Hepatocyte (in vitro differentiated cells): ENCODE results near the gene PNPLA2. TPM values are rescaled to one million over a fixed set of nuclear protein-coding genes. Genes with fewer than 3 reads are reported as not detected.

Source experiments
- DNase-seq: peaks from one replicate; pipeline ENCODE4 v3.0.0-alpha.2; 2016; ENCODE audit warnings: low spot score
- H2AFZ ChIP-seq: fragments of 200-600 bp; sonication (generic); 2 replicates; pipeline ENCODE4 v1.6.0; 2016; ENCODE audit warnings: antibody characterized with exemption, mild to moderate bottlenecking
- H3K27ac ChIP-seq: fragments of 200-600 bp; sonication (generic); 2 replicates; pipeline ENCODE4 v1.5.1; 2016; ENCODE audit warnings: mild to moderate bottlenecking
- H3K27me3 ChIP-seq: fragments of 200-600 bp; sonication (generic); 2 replicates; pipeline ENCODE4 v1.6.1; 2016
- H3K36me3 ChIP-seq: fragments of 200-600 bp; sonication (generic); replicated peaks from 2 replicates; pipeline ENCODE4 v1.5.1; 2016; ENCODE audit warnings: low read depth; ENCODE audit not compliant: insufficient read depth
- H3K4me1 ChIP-seq: fragments of 200-600 bp; sonication (generic); 2 replicates; pipeline ENCODE4 v1.5.1; 2016; ENCODE audit warnings: mild to moderate bottlenecking, moderate library complexity; ENCODE audit not compliant: insufficient read depth
- H3K4me2 ChIP-seq: fragments of 200-600 bp; sonication (generic); 2 replicates; pipeline ENCODE4 v1.6.0; 2016
- H3K4me3 ChIP-seq: fragments of 200-600 bp; sonication (generic); 2 replicates; pipeline ENCODE4 v1.5.1; 2016; ENCODE audit warnings: mild to moderate bottlenecking
- H3K79me2 ChIP-seq: fragments of 200-600 bp; sonication (generic); 2 replicates; pipeline ENCODE4 v1.6.0; 2017; ENCODE audit warnings: mild to moderate bottlenecking
- H3K9me2 ChIP-seq: fragments of 200-600 bp; sonication (generic); replicated peaks from 2 replicates; pipeline ENCODE4 v1.6.0; 2017; ENCODE audit warnings: mild to moderate bottlenecking; ENCODE audit not compliant: insufficient read depth
- H3K9me3 ChIP-seq: fragments of 200-600 bp; sonication (generic); 2 replicates; pipeline ENCODE4 v1.5.1; 2016; ENCODE audit warnings: low read depth, mild to moderate bottlenecking
- H4K20me1 ChIP-seq: fragments of 200-600 bp; sonication (generic); 2 replicates; pipeline ENCODE4 v1.6.0; 2016; ENCODE audit warnings: mild to moderate bottlenecking; ENCODE audit not compliant: insufficient read depth, poor library complexity, severe bottlenecking
- CTCF ChIP-seq: fragments of 200-600 bp; sonication (generic); IDR thresholded peaks from 2 replicates; pipeline ENCODE4 v1.5.1; 2016; ENCODE audit warnings: antibody characterized with exemption, mild to moderate bottlenecking; ENCODE audit not compliant: poor library complexity
- EZH2 ChIP-seq: fragments of 200-600 bp; sonication (generic); IDR thresholded peaks from 2 replicates; pipeline ENCODE4 v1.6.1; 2016; ENCODE audit warnings: antibody characterized with exemption, mild to moderate bottlenecking, borderline replicate concordance
- EZH2phosphoT487 ChIP-seq: fragments of 200-600 bp; sonication (generic); IDR thresholded peaks from one replicate; pipeline ENCODE4 v1.6.1; 2018; ENCODE audit warnings: antibody characterized with exemption, mild to moderate bottlenecking, low read depth, moderate library complexity; ENCODE audit not compliant: unreplicated experiment, severe bottlenecking
- WGBS: methylation state at CpG from one replicate; pipeline ENCODE4 v1.1.6; 2016; ENCODE audit warnings: low lambda C conversion rate; ENCODE audit errors: missing lambda C conversion rate; 5-methylcytosine and 5-hydroxymethylcytosine counted together
- polyA plus RNA-seq: library from polyadenylated mRNA; unstranded; fragments of >200 nt; fragmentation: Nextera tagmentation; extraction: Ambion mirVana; gene quantifications from 2 replicates; pipeline ENCODE4 v1.2.1, GENCODE V29; 2016
- total RNA-seq: library from RNA; depleted of rRNA; stranded (reverse); fragments of >200 nt; gene quantifications from 2 replicates; pipeline ENCODE4 v1.2.3, GENCODE V29; 2014

Gene PNPLA2
- total and polyA plus RNA-seq, 2 experiments from 2014 or later, result 12.9 to 50.0 TPM

- Histone ChIP-seq H3K4me3 (no peak overlapping the region), H3K27me3 (no peaks in the 10 kb centered on the region), H3K4me1 (peaks cover 25% of the 10 kb centered on the region), H3K27ac (no peak overlapping the region), H3K9me2 (no peaks in the 10 kb centered on the region), H3K79me2 (peaks cover 51% of the 10 kb centered on the region), H3K36me3 (no peaks in the 10 kb centered on the region), H4K20me1 (peaks cover 31% of the 10 kb centered on the region), H3K9me3 (no peaks in the 10 kb centered on the region), H2AFZ (no peak overlapping the region), H3K4me2 (no peak overlapping the region)
- 75% methylated on average over 15 of the region's 17 CpGs for WGBS
- no peak for DNase-seq
- TF ChIP-seq CTCF, result no peak
- TF ChIP-seq EZH2phosphoT487, result no peak
- no peak for TF ChIP-seq EZH2
These were observed 19.9 kb downstream of the PNPLA2 start for GRCh38 chr11:838441-839279.

- TF ChIP-seq EZH2 (no peak), EZH2phosphoT487 (no peak), CTCF (no peak)
- H2AFZ ChIP-seq, result no peak overlapping the region
- no peak for DNase-seq
- no peaks in the 10 kb centered on the region for H3K9me2 ChIP-seq
- no peak overlapping the region for H3K27ac ChIP-seq
- H4K20me1 ChIP-seq, result peaks cover 25% of the 10 kb centered on the region
- H3K27me3 ChIP-seq, result no peaks in the 10 kb centered on the region
- H3K4me1 ChIP-seq, result peaks cover 25% of the 10 kb centered on the region
- H3K4me3 ChIP-seq, result no peak overlapping the region
- H3K9me3 ChIP-seq, result no peaks in the 10 kb centered on the region
- no peak overlapping the region for H3K4me2 ChIP-seq
- peaks cover 45% of the 10 kb centered on the region for H3K79me2 ChIP-seq
- 89% methylated on average over 5 of the region's 5 CpGs for WGBS
- H3K36me3 ChIP-seq, result no peaks in the 10 kb centered on the region
These were observed 20.5 kb downstream of the PNPLA2 start for GRCh38 chr11:839280-839623.

- H3K4me3 ChIP-seq, result no peak overlapping the region
- DNase-seq, result no peak
- H3K4me1 ChIP-seq, result peaks cover 24% of the 10 kb centered on the region
- H3K36me3 ChIP-seq, result no peaks in the 10 kb centered on the region
- peaks cover 17% of the 10 kb centered on the region for H4K20me1 ChIP-seq
- TF ChIP-seq CTCF, result no peak
- TF ChIP-seq EZH2phosphoT487, result no peak
- TF ChIP-seq EZH2, result no peak
- 90% methylated on average over 23 of the region's 25 CpGs for WGBS
- H3K27me3 ChIP-seq, result no peaks in the 10 kb centered on the region
- peaks cover 37% of the 10 kb centered on the region for H3K79me2 ChIP-seq
- no peak overlapping the region for H3K4me2 ChIP-seq
- H3K9me2 ChIP-seq, result no peaks in the 10 kb centered on the region
- H3K27ac ChIP-seq, result no peak overlapping the region
- H2AFZ ChIP-seq, result no peak overlapping the region
- no peaks in the 10 kb centered on the region for H3K9me3 ChIP-seq
These were observed 21.3 kb downstream of the PNPLA2 start for GRCh38 chr11:839875-840617.
